ENCODE measurements around the gene CPNE8.

CPNE8 gene

DNA sequence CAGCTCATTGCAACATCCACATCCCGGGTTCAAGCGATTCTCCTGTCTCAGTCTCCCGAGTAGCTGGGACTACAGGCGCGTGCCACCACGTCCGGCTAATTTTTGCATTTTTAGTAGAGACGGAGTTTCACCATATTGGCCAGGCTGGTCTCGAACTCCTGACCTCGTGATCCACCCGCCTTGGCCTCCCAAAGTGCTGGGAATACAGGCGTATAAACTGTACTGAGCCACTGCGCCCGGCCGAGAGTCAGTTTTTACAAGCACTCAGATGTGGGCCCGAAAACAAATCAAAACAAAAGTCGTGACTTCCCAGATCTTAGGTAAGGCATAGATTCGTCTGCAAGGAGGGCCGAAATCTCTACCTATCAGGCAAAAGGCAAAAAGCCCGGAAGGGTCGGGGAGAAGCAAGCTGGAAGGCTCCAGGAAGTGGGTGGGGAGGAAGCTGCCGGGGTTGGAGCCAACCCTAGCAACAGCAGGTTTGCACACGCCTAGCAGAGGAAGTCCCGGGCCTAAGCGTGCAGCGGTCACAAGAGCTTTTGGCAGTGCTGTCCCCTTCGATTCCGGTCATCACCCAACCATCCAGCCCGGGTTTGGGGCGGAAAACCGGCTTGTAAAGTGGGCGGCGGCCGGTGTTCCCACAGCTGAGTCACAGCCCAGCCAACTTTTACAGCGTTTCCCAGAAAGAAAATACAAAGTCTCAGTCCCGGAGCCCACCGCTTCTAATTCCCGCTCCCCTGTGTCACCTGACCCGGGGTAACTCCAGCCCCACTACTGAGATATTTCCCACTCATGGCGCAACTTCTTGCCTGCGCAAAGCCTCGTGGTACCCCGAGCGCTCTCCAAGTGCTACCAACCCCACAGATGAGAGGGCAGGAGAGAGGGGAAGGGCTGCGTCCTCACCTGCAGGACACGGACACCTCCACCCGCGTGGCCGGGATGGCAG lies 583 bp downstream of the CPNE8 start:
- no peaks in the 10 kb centered on the region for H3K27me3 ChIP-seq
- TF ChIP-seq, protein P1, sequence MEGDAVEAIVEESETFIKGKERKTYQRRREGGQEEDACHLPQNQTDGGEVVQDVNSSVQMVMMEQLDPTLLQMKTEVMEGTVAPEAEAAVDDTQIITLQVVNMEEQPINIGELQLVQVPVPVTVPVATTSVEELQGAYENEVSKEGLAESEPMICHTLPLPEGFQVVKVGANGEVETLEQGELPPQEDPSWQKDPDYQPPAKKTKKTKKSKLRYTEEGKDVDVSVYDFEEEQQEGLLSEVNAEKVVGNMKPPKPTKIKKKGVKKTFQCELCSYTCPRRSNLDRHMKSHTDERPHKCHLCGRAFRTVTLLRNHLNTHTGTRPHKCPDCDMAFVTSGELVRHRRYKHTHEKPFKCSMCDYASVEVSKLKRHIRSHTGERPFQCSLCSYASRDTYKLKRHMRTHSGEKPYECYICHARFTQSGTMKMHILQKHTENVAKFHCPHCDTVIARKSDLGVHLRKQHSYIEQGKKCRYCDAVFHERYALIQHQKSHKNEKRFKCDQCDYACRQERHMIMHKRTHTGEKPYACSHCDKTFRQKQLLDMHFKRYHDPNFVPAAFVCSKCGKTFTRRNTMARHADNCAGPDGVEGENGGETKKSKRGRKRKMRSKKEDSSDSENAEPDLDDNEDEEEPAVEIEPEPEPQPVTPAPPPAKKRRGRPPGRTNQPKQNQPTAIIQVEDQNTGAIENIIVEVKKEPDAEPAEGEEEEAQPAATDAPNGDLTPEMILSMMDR (IDR thresholded peaks at IDR 0.05) = no peak
- peak overlapping the region; percentile 93 to 97 for H3K27ac ChIP-seq
- H3K4me1 ChIP-seq = peaks cover 0 to 22% (median 0%) of the 10 kb centered on the region in 4 donors
- H3K9me3 ChIP-seq = no peaks in the 10 kb centered on the region
- intact Hi-C loops (cut with DNase I; ENCODE audit: low total_unique reads) = no loop called here
- no peaks in the 10 kb centered on the region for H3K36me3 ChIP-seq
- DNase-seq = peak; percentile 91 to 94
- H3K4me3 ChIP-seq = peak overlapping the region; percentile 60 to 93

DNA sequence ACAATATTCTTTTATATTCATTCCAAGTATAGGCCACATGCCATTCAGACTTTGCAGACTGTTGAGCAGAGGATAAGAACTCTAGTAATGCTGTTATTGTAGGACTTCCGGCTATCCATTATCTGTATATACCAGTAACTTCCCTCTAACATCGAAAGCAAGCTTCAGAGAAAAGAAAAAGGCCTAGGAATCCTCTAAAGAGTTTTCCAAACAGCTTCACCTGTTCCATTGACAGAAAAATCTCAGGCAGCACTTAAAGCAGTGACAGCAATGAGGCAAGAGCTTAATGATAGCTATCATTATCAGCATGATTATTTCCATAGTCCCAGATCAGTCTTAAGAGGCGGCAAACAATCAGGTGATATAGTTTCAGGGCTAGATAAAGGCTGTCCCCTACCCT lies 1.8 kb downstream of the CPNE8 start:
- Histone ChIP-seq H3K27ac (peak overlapping the region; percentile 93 to 97), H3K9me3 (no peaks in the 10 kb centered on the region), H3K27me3 (no peaks in the 10 kb centered on the region), H3K36me3 (no peaks in the 10 kb centered on the region), H3K4me3 (no peak overlapping the region), H3K4me1 (peaks cover 0 to 22% (median 0%) of the 10 kb centered on the region in 4 donors)
- intact Hi-C loops (cut with DNase I; ENCODE audit: low total_unique reads) = no loop called here
- TF ChIP-seq, protein P1 (IDR thresholded peaks at IDR 0.05) = no peak
- no peak for DNase-seq

DNA sequence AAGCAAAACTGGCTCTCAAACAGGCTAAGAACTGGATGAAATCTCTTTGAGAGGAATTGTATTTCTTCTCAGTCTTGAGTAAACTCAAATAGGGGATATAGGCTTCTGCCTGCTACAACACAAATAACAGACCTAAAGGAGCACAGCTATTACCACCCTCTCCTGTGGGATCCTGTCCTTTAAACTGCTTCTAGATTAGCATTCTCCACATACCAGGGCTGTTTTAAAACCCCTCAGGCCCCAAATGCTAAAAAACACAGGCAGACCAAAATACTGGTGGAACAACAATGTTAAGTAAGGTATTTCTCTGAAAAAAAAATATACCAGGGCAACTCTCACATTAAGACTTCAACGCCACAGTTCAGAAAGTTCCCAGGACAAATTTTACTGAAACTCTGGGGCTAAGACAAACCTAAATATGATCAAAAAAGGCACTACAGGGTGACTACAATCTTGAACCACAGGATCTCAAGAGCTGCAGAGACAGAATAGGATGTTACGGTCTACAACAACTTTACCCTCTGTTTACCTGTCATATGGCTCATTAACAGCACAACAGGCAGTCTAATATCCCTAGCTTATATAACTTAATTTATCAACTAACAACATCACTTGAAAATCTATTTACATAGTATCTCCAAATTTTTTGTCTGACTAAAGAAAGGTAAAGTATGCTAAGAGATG lies 7.2 kb downstream of the CPNE8 start:
- H3K4me3 ChIP-seq = no peak overlapping the region
- no peaks in the 10 kb centered on the region for H3K27me3 ChIP-seq
- DNase-seq = no peak
- no peaks in the 10 kb centered on the region for H3K36me3 ChIP-seq
- H3K9me3 ChIP-seq = no peaks in the 10 kb centered on the region
- H3K4me1 ChIP-seq = peaks cover 0 to 6% (median 1%) of the 10 kb centered on the region in 4 donors
- H3K27ac ChIP-seq = no peak overlapping the region
- TF ChIP-seq, protein P1 (IDR thresholded peaks at IDR 0.05) = no peak
- intact Hi-C loops (cut with DNase I; ENCODE audit: low total_unique reads) = no loop called here

DNA sequence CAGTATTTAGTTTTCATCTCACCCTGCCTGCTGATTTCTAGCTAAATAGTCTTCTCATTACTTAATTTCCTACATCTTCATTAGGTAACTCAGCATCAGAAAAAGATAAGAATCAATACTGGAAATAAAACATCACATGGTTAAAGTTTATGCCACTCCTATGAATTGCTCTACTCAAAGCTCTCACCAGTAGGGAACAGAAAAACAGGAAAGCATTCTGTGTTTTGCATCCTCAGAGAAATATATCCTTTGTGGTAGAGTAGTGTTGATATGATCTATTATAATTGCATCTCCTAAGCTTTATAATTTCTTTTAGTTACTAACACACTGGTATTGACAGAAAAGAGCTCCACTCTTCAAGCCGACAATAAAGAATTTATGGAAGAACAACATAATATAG lies 9.9 kb downstream of the CPNE8 start:
- DNase-seq = no peak
- H3K4me1 ChIP-seq = peaks cover 0 to 9% (median 3%) of the 10 kb centered on the region in 4 donors
- H3K36me3 ChIP-seq = no peaks in the 10 kb centered on the region
- TF ChIP-seq, protein P1 (IDR thresholded peaks at IDR 0.05) = no peak
- no peaks in the 10 kb centered on the region for H3K9me3 ChIP-seq
- intact Hi-C loops (cut with DNase I; ENCODE audit: low total_unique reads) = no loop called here
- no peak overlapping the region for H3K27ac ChIP-seq
- no peak overlapping the region for H3K4me3 ChIP-seq
- H3K27me3 ChIP-seq = no peaks in the 10 kb centered on the region

DNA sequence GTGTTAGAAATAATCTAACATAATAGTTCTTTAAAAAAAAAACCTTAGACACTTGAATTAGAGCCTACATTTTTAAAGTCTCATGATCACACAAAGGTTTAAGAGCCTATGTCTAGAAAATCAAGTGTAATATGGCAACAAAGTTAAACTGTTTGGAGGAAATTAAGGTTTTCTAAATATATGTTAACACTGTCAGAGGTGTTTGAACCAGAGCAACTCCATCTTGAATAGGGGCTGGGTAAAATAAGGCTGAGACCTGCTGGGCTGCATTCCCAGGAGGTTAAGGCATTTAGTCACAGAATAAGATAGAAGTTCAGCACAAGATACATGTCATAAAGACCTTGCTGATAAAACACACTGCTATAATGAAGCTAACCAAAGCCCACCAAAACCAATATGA lies 12.4 kb downstream of the CPNE8 start:
- H3K27me3 ChIP-seq = no peaks in the 10 kb centered on the region
- H3K36me3 ChIP-seq = no peaks in the 10 kb centered on the region
- no peaks in the 10 kb centered on the region for H3K9me3 ChIP-seq
- no peak for DNase-seq
- TF ChIP-seq, protein P1 (IDR thresholded peaks at IDR 0.05) = no peak
- no peak overlapping the region for H3K27ac ChIP-seq
- H3K4me3 ChIP-seq = no peak overlapping the region
- intact Hi-C loops (cut with DNase I; ENCODE audit: low total_unique reads) = no loop called here
- H3K4me1 ChIP-seq = peaks cover 0 to 12% (median under 1%) of the 10 kb centered on the region in 4 donors

Measured in tibial artery (tissue), 4 donors.